HepG2 (cell line): ENCODE data around the gene ZMYND10. TPM values are rescaled to one million over a fixed set of nuclear protein-coding genes. Genes with fewer than 3 reads are reported as not detected.
A peak's percentile ranks its signal among the peaks of the same experiment; 100 is the strongest.

Experiments used
- CCAR2 ChIP-seq: fragments of 200-400 bp; formaldehyde crosslinking; optimal IDR thresholded peaks from 2 replicates; pipeline ENCODE3; 2018; ENCODE audit warnings: low read depth, mild to moderate bottlenecking, low read length, moderate library complexity
- FIP1L1 ChIP-seq: fragments of 200-400 bp; formaldehyde crosslinking; IDR thresholded peaks from 2 replicates; pipeline ENCODE4 v1.6.1; 2018; ENCODE audit warnings: low read depth, mild to moderate bottlenecking, low read length, moderate library complexity, borderline replicate concordance; ENCODE audit not compliant: insufficient read depth
- HNF4G ChIP-seq, 2 experiments: sonication (generic) in 1 of 2; formaldehyde crosslinking in 1 of 2; IDR thresholded peaks; 2 replicates each; pipeline versions ENCODE4 v1.4.0 to v1.6.1; 2011 to 2020; ENCODE audit warnings: borderline replicate concordance in 2 of 2, low read depth in 2 of 2, mild to moderate bottlenecking in 2 of 2, low read length in 1 of 2, missing genetic modification reagents in 1 of 2, moderate library complexity in 1 of 2
- KLF11 ChIP-seq: IDR thresholded peaks from 2 replicates; pipeline ENCODE4 v1.6.1; 2016; ENCODE audit warnings: missing compliant biosample characterization
- NFRKB ChIP-seq: fragments of 450-650 bp; IDR thresholded peaks from 2 replicates; pipeline ENCODE4 v1.6.1; 2017
- PBX3 ChIP-seq: sonication (generic); formaldehyde crosslinking; IDR thresholded peaks from 2 replicates; pipeline ENCODE4 v1.8.1; 2023; ENCODE audit warnings: missing genetic modification reagents, inconsistent platforms, borderline replicate concordance
- PLSCR1 ChIP-seq: sonication (generic); formaldehyde crosslinking; IDR thresholded peaks from 2 replicates; pipeline ENCODE4 v1.5.0; 2020; ENCODE audit warnings: missing genetic modification reagents, mild to moderate bottlenecking, borderline replicate concordance
- RBM22 ChIP-seq: fragments of 200-400 bp; formaldehyde crosslinking; optimal IDR thresholded peaks from 2 replicates; pipeline ENCODE3; 2017; ENCODE audit warnings: mild to moderate bottlenecking, low read length, moderate library complexity
- SNAPC4 ChIP-seq: sonication (generic); formaldehyde crosslinking; IDR thresholded peaks from 2 replicates; pipeline ENCODE4 v1.4.0; 2020; ENCODE audit warnings: mild to moderate bottlenecking, missing genetic modification reagents
- SP2 ChIP-seq: sonication (generic); formaldehyde crosslinking; IDR thresholded peaks from 2 replicates; pipeline ENCODE4 v1.5.1; 2020; ENCODE audit warnings: mild to moderate bottlenecking, missing genetic modification reagents
- TBX2 ChIP-seq: sonication (generic); formaldehyde crosslinking; IDR thresholded peaks from 2 replicates; pipeline ENCODE4 v1.5.0; 2020; ENCODE audit warnings: missing genetic modification reagents, mild to moderate bottlenecking, borderline replicate concordance
- ZBTB42 ChIP-seq: sonication (generic); formaldehyde crosslinking; IDR thresholded peaks from 2 replicates; pipeline ENCODE4 v1.5.0; 2020; ENCODE audit warnings: mild to moderate bottlenecking, missing genetic modification reagents
- ZNF101 ChIP-seq: sonication (generic); formaldehyde crosslinking; IDR thresholded peaks from 2 replicates; pipeline ENCODE4 v1.4.0; 2020; ENCODE audit warnings: mild to moderate bottlenecking, low read depth, missing genetic modification reagents, borderline replicate concordance
- ZNF644 ChIP-seq: IDR thresholded peaks from 2 replicates; pipeline ENCODE4 v1.6.1; 2016; ENCODE audit warnings: low read depth
- ZNF652 ChIP-seq: IDR thresholded peaks from 2 replicates; pipeline ENCODE4 v1.6.1; 2016; ENCODE audit warnings: low read depth, borderline replicate concordance
- ZNF766 ChIP-seq: sonication (generic); formaldehyde crosslinking; IDR thresholded peaks from 2 replicates; pipeline ENCODE4 v1.5.0; 2020; ENCODE audit warnings: missing genetic modification reagents, borderline replicate concordance
- ZNF770 ChIP-seq: sonication (generic); formaldehyde crosslinking; IDR thresholded peaks from 2 replicates; pipeline ENCODE4 v1.5.0; 2020; ENCODE audit warnings: mild to moderate bottlenecking, missing genetic modification reagents
- polyA plus RNA-seq, 8 experiments: library from polyadenylated mRNA; depleted of rRNA in 3 of 8; stranded (reverse) in 7 of 8; unstranded in 1 of 8; fragments of >200 nt; fragmentation: Illumina TruSeq in 4 of 8; extraction: Trizol in 4 of 8; gene quantifications; 2 replicates each; pipeline versions ENCODE4 v1.2.1 to v1.2.3, GENCODE V29; 2011 to 2016; ENCODE audit warnings: low read depth in 4 of 8, missing spikeins in 1 of 8, mixed read lengths in 1 of 8; ENCODE audit not compliant: insufficient read depth in 1 of 8
- total RNA-seq, 5 experiments: library from RNA; depleted of rRNA; stranded (reverse); fragments of >200 nt; fragmentation: Illumina TruSeq; extraction: Trizol; gene quantifications; 2 replicates each; pipeline ENCODE4 v1.2.3, GENCODE V29; 2016; ENCODE audit warnings: low read depth in 1 of 5

The ZMYND10 gene
- total and polyA plus RNA-seq, 2 of the 13 experiments (the other 11 are each of a cell fraction or from before 2014, with no cell fraction given), result 0.60 to 0.74 TPM

- TF ChIP-seq ZNF770 (peak; percentile 48; the same call in 1 of the 2 replicates), ZBTB42 (no peak), ZNF101 (no peak), SNAPC4 (no peak), ZNF652 (no peak), ZNF644 (CRISPR knock-in tag) (no peak), TBX2 (CRISPR knock-in tag) (peak; percentile 76; the same call in 1 of the 2 replicates), FIP1L1 (0 out of 2 replicates have a peak, but pooled peaks have one; percentile 61), NFRKB (no peak), ZNF766 (peak; percentile 82; the same call in 1 of the 2 replicates), CCAR2 (no peak), PLSCR1 (CRISPR knock-in tag) (no peak), SP2 (CRISPR knock-in tag) (peak; percentile 91), HNF4G (IDR thresholded peaks at IDR 0.05; ENCODE audit: borderline replicate concordance, low read depth, low read length) (no peak), HNF4G (CRISPR knock-in tag; IDR thresholded peaks at IDR 0.05; ENCODE audit: borderline replicate concordance, low read depth) (no peak), PBX3 (CRISPR knock-in tag) (0 out of 2 replicates have a peak, but pooled peaks have one; percentile 49), RBM22 (no peak), KLF11 (0 out of 2 replicates have a peak, but pooled peaks have one; percentile 31)
These were observed 17.4 kb downstream of the ZMYND10 start, which contains the start of gene TUSC2 (continued) for GRCh38 chr3:50327943-50328691.
